Testis (tissue), 2 donors: ENCODE results near the gene CRTAC1.

Experiments used
- CTCF ChIP-seq, 3 experiments: fragments of 450-650 bp in 2 of 3; fragments of 200-600 bp in 1 of 3; sonication (generic) in 1 of 3; IDR thresholded peaks; one replicate each; pipeline ENCODE4 v1.5.1; 2016 to 2019; ENCODE audit warnings: antibody characterized with exemption in 3 of 3, mild to moderate bottlenecking in 2 of 3, moderate library complexity in 1 of 3
- POLR2A ChIP-seq: fragments of 450-650 bp; IDR thresholded peaks from one replicate; pipeline ENCODE4 v1.6.1; 2017; ENCODE audit warnings: antibody characterized with exemption, mild to moderate bottlenecking, moderate library complexity

DNA sequence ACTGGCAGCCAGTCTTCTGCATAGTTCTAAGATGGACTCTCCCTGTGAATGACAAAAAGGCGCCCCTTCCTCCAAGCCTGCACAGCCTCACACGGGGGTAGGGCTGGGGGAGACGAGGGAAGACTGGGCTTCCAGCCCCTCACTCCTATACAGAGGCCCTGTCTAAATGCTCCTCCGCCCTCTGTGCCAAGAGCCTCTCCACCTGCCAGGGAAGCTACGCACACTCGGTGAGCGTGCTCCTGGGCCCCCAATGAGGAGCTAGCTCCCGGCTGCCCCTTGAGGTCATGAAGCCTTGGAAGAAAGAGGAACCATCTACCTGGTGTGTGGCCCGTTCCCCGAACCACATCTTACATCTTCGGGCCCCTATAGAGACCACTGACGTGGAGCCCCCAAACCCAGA, 54.8 kb downstream of the CRTAC1 start:
- TF ChIP-seq CTCF (IDR thresholded peaks at IDR 0.05), result no peak
- no peak for TF ChIP-seq POLR2A
